ENCODE measurements around the gene MN1. TPM values are rescaled to one million over a fixed set of nuclear protein-coding genes. Genes with fewer than 3 reads are reported as not detected.

MN1 gene
- total and polyA plus RNA-seq, 7 donors: under 0.01 to 21.3 (median 6.4) TPM

- H3K27ac ChIP-seq: peak overlapping the region in 1 of 4 donors; percentile 80
- no peaks in the 10 kb centered on the region for H3K36me3 ChIP-seq
- no peaks in the 10 kb centered on the region for H3K9me3 ChIP-seq
- 79 to 86% methylated on average over 18 of the region's 18 CpGs for WGBS, 2 donors
- TF ChIP-seq POLR2A (IDR thresholded peaks at IDR 0.05): no peak
- TF ChIP-seq EP300 (IDR thresholded peaks at IDR 0.05): no peak
- TF ChIP-seq POLR2AphosphoS5 (IDR thresholded peaks at IDR 0.05): no peak
- no peak for TF ChIP-seq CTCF (IDR thresholded peaks at IDR 0.05)
- no peak overlapping the region for H3K4me3 ChIP-seq
- intact Hi-C loops (cut with DNase I): loop anchor here (5.0 to 10.0 kb wide), 5 partner anchors 404 to 1131 kb away; no protein-coding TSS in a partner anchor
- DNase-seq: no peak
- peaks cover 0 to 37% (median 24%) of the 10 kb centered on the region in 4 donors for H3K4me1 ChIP-seq
- no peaks in the 10 kb centered on the region for H3K27me3 ChIP-seq
Measured at GRCh38 chr22:27808451-27809225, 7.1 kb upstream of the MN1 start.

GRCh38 chr22:27805841-27806240 is 4.3 kb upstream of the MN1 start:
- no peak for DNase-seq
- TF ChIP-seq POLR2AphosphoS5 (IDR thresholded peaks at IDR 0.05): no peak
- TF ChIP-seq POLR2A (IDR thresholded peaks at IDR 0.05): no peak
- no peak for TF ChIP-seq EP300 (IDR thresholded peaks at IDR 0.05)
- TF ChIP-seq CTCF (IDR thresholded peaks at IDR 0.05): no peak
- 78 to 86% methylated on average over 7 of the region's 7 CpGs for WGBS, 2 donors
- Histone ChIP-seq H3K4me3 (no peak overlapping the region), H3K27me3 (peaks cover 0 to 4% (median 1%) of the 10 kb centered on the region in 3 donors), H3K36me3 (no peaks in the 10 kb centered on the region), H3K9me3 (no peaks in the 10 kb centered on the region), H3K27ac (no peak overlapping the region), H3K4me1 (peaks cover 0 to 40% (median 32%) of the 10 kb centered on the region in 4 donors)
- intact Hi-C loops (cut with DNase I): loop anchor here (2.0 to 10.0 kb wide), 6 partner anchors 401 to 1129 kb away; no protein-coding TSS in a partner anchor

GRCh38 chr22:27804470-27805297 is 3.1 kb upstream of the MN1 start:
- Histone ChIP-seq H3K36me3 (no peaks in the 10 kb centered on the region), H3K4me1 (peaks cover 0 to 40% (median 33%) of the 10 kb centered on the region in 4 donors), H3K27me3 (peaks cover 0 to 15% (median 12%) of the 10 kb centered on the region in 3 donors), H3K9me3 (no peaks in the 10 kb centered on the region), H3K27ac (no peak overlapping the region), H3K4me3 (no peak overlapping the region)
- TF ChIP-seq POLR2A (IDR thresholded peaks at IDR 0.05): no peak
- TF ChIP-seq CTCF (IDR thresholded peaks at IDR 0.05): peak; percentile 45 to 81 (median 62)
- peak; percentile 88 for DNase-seq
- intact Hi-C loops (cut with DNase I): loop anchor here (2.0 to 10.0 kb wide), 6 partner anchors 400 to 1127 kb away; no protein-coding TSS in a partner anchor
- WGBS, 2 donors: 29 to 34% methylated on average over 31 of the region's 31 CpGs

- Histone ChIP-seq H3K27me3 (peaks cover 0 to 23% (median 19%) of the 10 kb centered on the region in 3 donors), H3K27ac (peak overlapping the region in 1 of 4 donors; percentile 23), H3K36me3 (no peaks in the 10 kb centered on the region), H3K4me1 (peaks cover 0 to 47% (median 40%) of the 10 kb centered on the region in 4 donors), H3K9me3 (no peaks in the 10 kb centered on the region), H3K4me3 (no peak overlapping the region)
- no peak for TF ChIP-seq POLR2AphosphoS5 (IDR thresholded peaks at IDR 0.05)
- TF ChIP-seq CTCF (IDR thresholded peaks at IDR 0.05): no peak
- no peak for TF ChIP-seq POLR2A (IDR thresholded peaks at IDR 0.05)
- no peak for TF ChIP-seq EP300 (IDR thresholded peaks at IDR 0.05)
- DNase-seq: no peak
- intact Hi-C loops (cut with DNase I): loop anchor here (2.0 to 10.0 kb wide), 5 partner anchors 399 to 1047 kb away; no protein-coding TSS in a partner anchor
- 67 to 76% methylated on average over 11 of the region's 11 CpGs for WGBS, 2 donors
Measured at GRCh38 chr22:27803841-27804415, 2.4 kb upstream of the MN1 start.

Measured in sigmoid colon (tissue), 7 donors.